HUES6 (cell line): ENCODE measurements around the gene RNF180.

Experiments
- H3K27ac ChIP-seq: 2 replicates; pipeline ENCODE4 v1.7.0; 2013; ENCODE audit warnings: low read depth, mild to moderate bottlenecking, low read length, inconsistent platforms
- H3K27me3 ChIP-seq: 2 replicates; pipeline ENCODE4 v1.6.1; 2013; ENCODE audit warnings: low read length; ENCODE audit not compliant: control insufficient read depth, insufficient read depth
- H3K36me3 ChIP-seq: 2 replicates; pipeline ENCODE4 v1.6.1; 2013; ENCODE audit warnings: low read length; ENCODE audit not compliant: control insufficient read depth, insufficient read depth
- H3K4me1 ChIP-seq: 2 replicates; pipeline ENCODE4 v1.6.1; 2013; ENCODE audit warnings: low read length; ENCODE audit not compliant: control insufficient read depth, insufficient read depth
- H3K4me3 ChIP-seq: 2 replicates; pipeline ENCODE4 v1.5.1; 2013; ENCODE audit warnings: low read depth, low read length
- H3K9ac ChIP-seq: one replicate; pipeline ENCODE4 v1.6.1; 2013; ENCODE audit warnings: mild to moderate bottlenecking, low read length
- H3K9me3 ChIP-seq: 2 replicates; pipeline ENCODE4 v1.6.1; 2013; ENCODE audit warnings: low read depth, low read length; ENCODE audit not compliant: control insufficient read depth, insufficient read depth

The RNF180 gene

DNA sequence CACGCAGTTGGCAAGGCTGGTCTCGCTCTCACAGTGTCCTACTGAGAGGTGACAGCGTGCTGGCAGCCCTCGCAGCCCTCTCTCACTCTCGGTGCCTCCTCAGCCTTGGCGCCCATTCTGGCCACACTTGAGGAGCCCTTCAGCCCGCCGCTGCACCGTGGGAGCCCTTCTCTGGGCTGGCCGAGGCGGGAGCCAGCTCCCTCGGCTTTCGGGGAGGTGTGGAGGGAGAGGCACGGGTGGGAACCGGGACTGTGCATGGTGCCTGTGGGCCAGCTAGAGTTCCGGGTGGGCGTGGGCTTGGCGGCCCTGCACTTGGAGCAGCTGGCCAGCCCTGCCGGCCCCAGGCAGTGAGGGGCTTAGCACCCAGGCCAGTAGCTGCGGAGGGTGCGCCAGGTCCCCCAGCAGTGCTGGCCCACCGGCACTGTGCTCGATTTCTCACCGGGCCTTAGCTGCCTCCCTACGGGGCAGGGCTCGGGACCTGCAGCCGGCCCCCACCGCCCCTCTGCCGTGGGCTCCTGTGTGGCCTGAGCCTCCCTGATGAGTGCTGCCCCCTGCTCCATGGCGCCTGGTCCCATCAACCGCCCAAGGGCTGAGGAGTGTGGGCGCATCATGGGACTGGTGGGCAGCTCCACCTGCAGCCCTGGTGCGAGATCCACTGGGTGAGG is 15.7 kb upstream of the RNF180 start:
- Histone ChIP-seq H3K27me3 (no peaks in the 10 kb centered on the region), H3K9me3 (peaks cover 22% of the 10 kb centered on the region), H3K4me1 (peaks cover 7% of the 10 kb centered on the region; the same call in 1 of the 2 replicates), H3K27ac (no peak overlapping the region), H3K4me3 (no peak overlapping the region), H3K9ac (no peak overlapping the region), H3K36me3 (no peaks in the 10 kb centered on the region)

DNA sequence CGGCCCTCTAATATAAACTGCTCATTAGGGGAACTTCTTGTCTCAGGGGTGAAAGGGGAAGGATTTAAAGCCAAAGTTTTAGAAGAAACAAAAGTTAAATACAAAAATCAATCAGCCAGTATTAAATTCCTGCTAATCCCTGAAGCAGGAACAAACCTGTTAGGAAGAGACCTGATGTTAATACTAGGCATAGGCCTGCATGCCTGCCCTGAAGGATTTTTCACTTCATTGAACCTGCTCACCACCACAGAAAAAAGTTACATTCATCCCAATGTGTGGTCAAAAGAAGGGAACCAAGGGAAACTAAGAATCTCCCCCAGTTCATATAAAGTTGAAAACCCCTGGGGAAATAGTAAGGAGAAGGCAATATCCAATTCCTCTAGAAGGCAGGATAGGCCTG is 9.4 kb upstream of the RNF180 start:
- no peak overlapping the region for H3K27ac ChIP-seq
- no peaks in the 10 kb centered on the region for H3K27me3 ChIP-seq
- no peaks in the 10 kb centered on the region for H3K36me3 ChIP-seq
- H3K4me1 ChIP-seq, result no peaks in the 10 kb centered on the region
- no peak overlapping the region for H3K9ac ChIP-seq
- H3K4me3 ChIP-seq, result no peak overlapping the region
- peaks cover 10% of the 10 kb centered on the region for H3K9me3 ChIP-seq

DNA sequence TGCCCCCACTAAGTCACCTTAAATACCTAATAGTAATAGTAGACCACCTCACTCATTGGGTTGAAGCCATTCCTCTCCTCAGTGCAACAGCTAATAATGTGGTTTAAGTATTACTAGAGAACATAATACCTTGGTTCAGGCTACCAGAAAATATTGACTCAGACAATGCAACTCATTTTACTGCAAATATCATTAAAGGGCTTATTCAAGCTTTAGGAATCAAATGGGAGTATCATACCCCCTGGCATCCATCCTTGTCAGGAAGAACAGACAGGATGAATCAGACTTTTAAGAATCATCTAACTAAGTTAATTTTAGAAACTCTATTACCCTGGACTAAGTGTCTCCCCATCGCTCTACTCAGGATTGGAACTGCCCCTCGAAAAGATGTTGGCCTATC is 6.8 kb upstream of the RNF180 start:
- Histone ChIP-seq H3K9ac (no peak overlapping the region), H3K27me3 (peaks cover 5% of the 10 kb centered on the region), H3K4me1 (no peaks in the 10 kb centered on the region), H3K9me3 (peaks cover 4% of the 10 kb centered on the region; the same call in 1 of the 2 replicates), H3K36me3 (no peaks in the 10 kb centered on the region), H3K27ac (no peak overlapping the region), H3K4me3 (no peak overlapping the region)

DNA sequence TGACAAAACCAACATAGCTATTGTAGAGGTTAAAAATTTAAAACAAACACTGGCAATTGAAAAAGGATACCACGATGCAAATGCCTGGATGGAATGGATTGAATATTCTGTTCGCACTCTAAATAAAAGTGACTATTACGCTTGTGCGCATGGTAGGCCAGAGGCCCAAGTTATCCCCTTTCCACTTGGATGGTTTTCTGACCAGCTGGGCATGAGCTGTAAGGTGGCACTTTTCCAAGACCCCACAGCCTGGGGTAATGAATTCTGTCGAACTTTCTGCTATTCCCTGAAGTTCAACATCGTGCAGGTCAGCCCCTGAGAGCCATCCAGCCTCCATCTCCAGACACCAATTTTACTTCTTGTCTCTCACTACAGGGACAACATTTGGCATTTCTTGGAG is 5.4 kb upstream of the RNF180 start:
- Histone ChIP-seq H3K9ac (no peak overlapping the region), H3K4me1 (no peaks in the 10 kb centered on the region), H3K27me3 (peaks cover 18% of the 10 kb centered on the region), H3K4me3 (no peak overlapping the region), H3K27ac (no peak overlapping the region), H3K9me3 (no peaks in the 10 kb centered on the region), H3K36me3 (no peaks in the 10 kb centered on the region)

DNA sequence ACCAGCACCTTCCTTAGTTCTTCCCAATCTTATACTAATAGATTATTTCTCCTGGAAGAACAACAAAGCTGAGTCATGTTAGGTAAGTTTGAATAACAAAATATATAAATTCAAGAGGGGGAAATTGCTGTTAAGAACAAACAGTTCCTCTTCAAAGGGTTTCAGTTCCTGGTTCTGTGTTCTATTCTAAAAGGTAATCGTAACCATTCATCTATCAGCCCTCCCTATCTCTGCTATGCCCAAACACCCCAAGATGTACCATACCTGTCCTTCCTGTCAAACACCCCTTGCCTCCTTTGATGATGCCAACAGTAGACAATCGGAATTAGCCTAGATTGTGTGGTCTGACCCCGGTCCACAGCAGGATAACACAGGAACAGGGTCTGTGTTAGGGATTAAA is 4.2 kb upstream of the RNF180 start:
- Histone ChIP-seq H3K9ac (no peak overlapping the region), H3K4me1 (no peaks in the 10 kb centered on the region), H3K36me3 (no peaks in the 10 kb centered on the region), H3K27me3 (peaks cover 31% of the 10 kb centered on the region), H3K4me3 (no peak overlapping the region), H3K27ac (no peak overlapping the region), H3K9me3 (no peaks in the 10 kb centered on the region)

DNA sequence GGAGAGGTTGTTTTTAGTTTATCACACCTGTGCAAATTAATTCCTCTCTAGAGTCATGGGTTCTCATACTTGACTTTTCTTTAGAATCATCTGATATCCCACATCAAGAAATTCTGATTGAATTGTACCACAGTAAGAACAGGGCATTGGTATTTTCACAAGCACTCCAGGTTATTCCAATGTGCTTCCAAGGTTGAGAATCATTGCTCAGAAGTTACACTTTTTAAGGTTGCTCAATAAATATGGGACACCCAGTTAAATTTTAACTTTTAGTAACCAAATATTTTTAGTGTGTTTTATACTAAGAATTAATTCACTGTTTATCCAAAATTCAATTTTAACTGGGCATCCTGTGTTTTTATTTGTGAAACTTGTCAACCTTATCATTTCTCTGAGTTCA is 2.5 kb upstream of the RNF180 start:
- no peak overlapping the region for H3K4me3 ChIP-seq
- no peaks in the 10 kb centered on the region for H3K9me3 ChIP-seq
- H3K9ac ChIP-seq, result no peak overlapping the region
- no peaks in the 10 kb centered on the region for H3K36me3 ChIP-seq
- peaks cover 42% of the 10 kb centered on the region for H3K27me3 ChIP-seq
- no peak overlapping the region for H3K27ac ChIP-seq
- no peaks in the 10 kb centered on the region for H3K4me1 ChIP-seq

DNA sequence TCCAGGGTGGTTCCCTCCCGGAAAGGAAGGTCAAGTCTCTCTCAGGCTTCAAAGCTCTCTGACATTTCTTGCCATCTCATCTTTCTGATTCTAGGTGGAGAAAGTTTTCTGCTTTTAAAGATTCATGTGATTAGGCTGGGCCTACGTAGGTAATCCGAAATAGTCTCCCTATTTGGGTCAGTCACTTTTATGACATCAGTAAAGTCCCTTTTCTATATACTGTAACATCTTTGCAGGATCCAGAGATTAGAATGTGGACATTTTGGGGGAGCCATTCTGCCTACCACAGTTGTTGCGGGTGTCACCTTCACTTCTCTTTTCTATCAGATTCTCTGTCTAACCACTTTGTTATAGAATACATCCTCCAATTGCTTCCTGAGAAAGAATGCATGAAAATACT is 1.9 kb upstream of the RNF180 start:
- H3K4me3 ChIP-seq, result no peak overlapping the region
- no peaks in the 10 kb centered on the region for H3K36me3 ChIP-seq
- peaks cover 42% of the 10 kb centered on the region for H3K27me3 ChIP-seq

DNA sequence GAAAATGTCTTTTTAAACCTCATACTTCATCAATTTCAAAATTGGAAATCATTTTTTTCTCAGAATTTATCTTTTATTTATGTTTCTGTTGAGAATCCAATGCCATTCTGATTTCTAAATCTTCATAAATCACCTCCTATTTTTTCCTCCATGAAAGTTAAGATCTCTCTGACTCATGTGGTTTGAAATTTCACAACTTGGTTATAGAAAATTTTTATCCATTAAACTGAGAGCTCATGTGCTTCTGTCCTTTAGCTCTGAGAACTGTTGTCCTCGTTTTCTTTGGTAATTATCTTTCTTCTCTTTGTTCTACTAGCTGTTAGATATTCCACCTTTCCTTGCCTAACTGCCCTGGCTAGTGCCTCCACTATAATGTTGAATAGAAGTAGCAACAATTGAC is 1.5 kb upstream of the RNF180 start:
- Histone ChIP-seq H3K9ac (no peak overlapping the region), H3K36me3 (no peaks in the 10 kb centered on the region), H3K27ac (no peak overlapping the region), H3K9me3 (no peaks in the 10 kb centered on the region), H3K4me3 (no peak overlapping the region), H3K27me3 (peaks cover 42% of the 10 kb centered on the region), H3K4me1 (no peaks in the 10 kb centered on the region)

More for the DNA sequence above, 1.9 kb upstream of the RNF180 start:
- H3K9ac ChIP-seq, result no peak overlapping the region
- H3K4me1 ChIP-seq, result no peaks in the 10 kb centered on the region
- no peak overlapping the region for H3K27ac ChIP-seq
- no peaks in the 10 kb centered on the region for H3K9me3 ChIP-seq

DNA sequence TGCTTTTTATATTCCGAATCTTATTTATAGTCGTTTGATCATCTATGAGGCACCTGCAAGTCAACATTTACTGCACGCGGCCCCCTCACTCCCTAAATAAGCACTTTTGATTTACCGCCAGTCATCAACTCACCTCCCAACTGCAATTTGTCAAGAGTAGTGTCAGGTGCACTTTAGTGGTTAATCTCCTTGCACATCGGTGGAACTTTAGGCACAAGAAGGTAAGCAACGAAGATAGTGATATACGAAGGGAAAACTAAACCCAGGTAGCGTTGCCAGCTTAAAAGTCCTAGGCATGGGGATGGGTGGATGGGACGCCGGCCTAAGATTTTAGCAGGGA is 513 bp upstream of the RNF180 start:
- peak overlapping the region; percentile 91 for H3K4me3 ChIP-seq
- H3K36me3 ChIP-seq, result no peaks in the 10 kb centered on the region
- H3K27ac ChIP-seq, result no peak overlapping the region
- H3K4me1 ChIP-seq, result no peaks in the 10 kb centered on the region
- no peak overlapping the region for H3K9ac ChIP-seq
- no peaks in the 10 kb centered on the region for H3K9me3 ChIP-seq
- H3K27me3 ChIP-seq, result peaks cover 42% of the 10 kb centered on the region

DNA sequence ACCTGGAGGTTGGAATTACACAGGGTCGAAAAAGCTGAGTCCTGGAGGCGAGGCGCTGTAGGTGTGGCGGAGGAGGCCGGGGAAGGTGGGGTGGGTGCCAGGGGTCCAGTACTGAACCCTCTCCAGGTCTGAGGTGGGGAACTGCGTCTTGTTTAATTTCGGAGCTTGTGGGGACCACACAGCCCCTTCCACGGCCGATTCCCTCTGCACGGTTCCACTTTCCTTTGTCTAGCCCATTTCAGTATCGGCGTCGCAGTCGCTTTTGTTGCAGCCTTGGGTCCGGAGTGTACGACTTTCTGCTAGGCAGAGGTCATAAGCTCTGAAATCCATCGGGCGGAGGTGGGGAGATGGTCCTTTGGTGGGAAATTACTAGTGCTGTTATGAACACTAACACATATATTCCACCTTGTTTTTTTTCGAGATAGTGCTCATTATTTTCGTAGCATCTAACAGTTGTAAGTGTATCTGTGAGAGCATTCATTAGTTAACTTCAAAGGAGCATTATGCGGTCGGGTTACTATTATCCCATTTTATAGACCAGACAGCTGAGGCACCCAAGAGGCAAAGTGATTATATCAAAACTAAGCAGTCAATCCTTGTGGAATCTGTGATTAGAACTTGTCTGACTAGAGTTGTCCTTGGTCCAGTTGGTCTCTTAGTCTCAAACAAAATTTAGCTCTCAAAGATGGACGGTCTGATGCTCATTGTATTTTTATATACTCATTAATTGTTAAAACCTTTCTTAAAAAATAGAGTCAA is 737 bp downstream of the RNF180 start:
- H3K27me3 ChIP-seq, result peaks cover 42% of the 10 kb centered on the region
- no peaks in the 10 kb centered on the region for H3K9me3 ChIP-seq
- H3K9ac ChIP-seq, result peak overlapping the region; percentile 72
- no peak overlapping the region for H3K27ac ChIP-seq
- H3K36me3 ChIP-seq, result no peaks in the 10 kb centered on the region
- H3K4me3 ChIP-seq, result peak overlapping the region; percentile 91
- H3K4me1 ChIP-seq, result no peaks in the 10 kb centered on the region

DNA sequence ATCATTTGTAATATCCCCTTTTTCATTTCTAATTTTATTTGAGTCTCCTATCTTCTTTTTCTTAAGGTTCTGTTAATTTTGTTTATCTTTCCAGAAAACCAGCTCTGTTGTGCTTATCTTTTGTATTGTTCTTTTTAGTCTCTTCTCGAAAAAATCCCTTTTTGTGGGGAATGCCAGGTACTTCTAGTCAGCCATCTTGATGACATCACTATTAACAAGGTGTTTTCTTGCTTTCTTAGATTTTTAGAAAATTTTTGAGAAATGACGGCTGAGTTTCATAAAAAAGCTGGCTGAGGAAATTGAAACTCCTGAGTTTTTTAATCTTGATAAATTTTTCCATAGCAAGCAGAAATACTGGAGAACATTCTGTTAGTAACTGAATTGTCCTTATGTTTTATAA is 10.7 kb downstream of the RNF180 start:
- Histone ChIP-seq H3K4me1 (peaks cover 6% of the 10 kb centered on the region; the same call in 1 of the 2 replicates), H3K9me3 (no peaks in the 10 kb centered on the region), H3K9ac (no peak overlapping the region), H3K4me3 (no peak overlapping the region), H3K27ac (no peak overlapping the region), H3K27me3 (no peaks in the 10 kb centered on the region), H3K36me3 (no peaks in the 10 kb centered on the region)
